GM12878 (cell line): ENCODE measurements around the gene ARX. TPM values are rescaled to one million over a fixed set of nuclear protein-coding genes. Genes with fewer than 3 reads are reported as not detected.

Experiments used
- ATAC-seq: fragments of 200-7000 bp; cut with Tn5 transposase; 3 replicates; pipeline ENCODE4 v1.9.1; 2020; ENCODE audit warnings: mild to moderate bottlenecking, moderate library complexity
- Bru-seq: library from RNA; stranded (reverse); fragments of 400-500 nt; gene quantifications from one replicate; lab custom pipeline; 2021; lab: Mats Ljungman, UMichigan
- BruChase-seq, 2 experiments: library from RNA; stranded (reverse); fragments of 400-500 nt; gene quantifications; one replicate each; lab custom pipeline; 2021; lab: Mats Ljungman, UMichigan
- BruUV-seq: library from RNA; stranded (reverse); fragments of 400-500 nt; replicated peaks from 2 replicates; lab custom pipeline; 2021; lab: Mats Ljungman, UMichigan
- CTCF ChIA-PET: fragments of 300-600 bp; sonication (Branson Sonifier 250); formaldehyde crosslinking; extraction: SDS; loops from one replicate; lab custom pipeline; 2021; ENCODE audit warnings: inconsistent platforms; lab: Yijun Ruan, JAX
- POLR2A ChIA-PET: fragments of 350-600 bp; formaldehyde crosslinking; extraction: SDS; loops from one replicate; lab custom pipeline; 2021; ENCODE audit warnings: inconsistent platforms; lab: Charles Lee
- RAD21 ChIA-PET: fragments of 300-600 bp; sonication (Branson Sonifier 250); formaldehyde crosslinking; loops from one replicate; lab custom pipeline; 2023; ENCODE audit warnings: antibody characterized with exemption; ENCODE audit not compliant: unreplicated experiment; lab: Charles Lee
- SMC1A ChIA-PET: fragments of 300-600 bp; sonication (Branson Sonifier 250); formaldehyde crosslinking; loops from one replicate; lab custom pipeline; 2023; ENCODE audit not compliant: unreplicated experiment, uncharacterized antibody; lab: Charles Lee
- DNase-seq: peaks from one replicate; pipeline ENCODE4 v3.0.0-alpha.2; 2011; ENCODE audit warnings: low read depth, low spot score
- FAIRE-seq: peaks from 3 replicates; lab custom pipeline; 2011; peaks lifted over from hg19 to GRCh38; lab: Jason Lieb, UNC
- H2AFZ ChIP-seq: 2 replicates; pipeline ENCODE4 v1.6.0; 2011; ENCODE audit warnings: low read depth, low read length, control low read depth; ENCODE audit not compliant: control insufficient read depth
- H3K27ac ChIP-seq: 2 replicates; pipeline ENCODE4 v1.5.1; 2011; ENCODE audit warnings: control low read depth; ENCODE audit not compliant: control insufficient read depth, insufficient read depth
- H3K27me3 ChIP-seq, 2 experiments: replicated peaks in 1 of 2; 2 replicates each; pipeline versions ENCODE4 v1.6.0 to v1.6.1; 2011; ENCODE audit warnings: low read length in 1 of 2; ENCODE audit not compliant: control insufficient read depth in 2 of 2, insufficient read depth in 2 of 2
- H3K36me3 ChIP-seq, 2 experiments: 2 replicates each; pipeline ENCODE4 v1.5.1; 2011; ENCODE audit warnings: low read length in 1 of 2; ENCODE audit not compliant: control insufficient read depth in 2 of 2, insufficient read depth in 2 of 2
- H3K4me1 ChIP-seq: 2 replicates; pipeline ENCODE4 v1.6.1; 2011; ENCODE audit warnings: mild to moderate bottlenecking, low read length, moderate library complexity, mixed read lengths; ENCODE audit not compliant: control insufficient read depth, insufficient read depth
- H3K4me2 ChIP-seq: 2 replicates; pipeline ENCODE4 v1.6.0; 2011; ENCODE audit warnings: control low read depth; ENCODE audit not compliant: control insufficient read depth, insufficient read depth
- H3K4me3 ChIP-seq: fragments of 200-600 bp; sonication (generic); 2 replicates; pipeline ENCODE4 v1.5.1; 2016
- H3K79me2 ChIP-seq: 2 replicates; pipeline ENCODE4 v1.6.0; 2011; ENCODE audit warnings: low read length; ENCODE audit not compliant: control insufficient read depth, insufficient read depth
- H3K9ac ChIP-seq: 2 replicates; pipeline ENCODE4 v1.8.0; 2011; ENCODE audit warnings: low read length, control low read depth, mixed read lengths; ENCODE audit not compliant: control insufficient read depth, insufficient read depth
- H3K9me3 ChIP-seq: replicated peaks from 3 replicates; pipeline ENCODE4 v1.5.1; 2011; ENCODE audit warnings: mild to moderate bottlenecking, low read length; ENCODE audit not compliant: control insufficient read depth, insufficient read depth
- H4K20me1 ChIP-seq: 2 replicates; pipeline ENCODE4 v1.6.0; 2011; ENCODE audit not compliant: control insufficient read depth, insufficient read depth
- CHD2 ChIP-seq: IDR thresholded peaks from 2 replicates; pipeline ENCODE4 v1.6.1; 2011; ENCODE audit warnings: low read depth, low read length, improper control_type of control experiment, borderline replicate concordance
- EGR1 ChIP-seq, 2 experiments: IDR thresholded peaks; 1 replicate in 1 of 2; 2 replicates in 1 of 2; pipeline ENCODE4 v1.6.1; 2011 to 2012; ENCODE audit warnings: low read depth in 2 of 2, low read length in 2 of 2, borderline replicate concordance in 1 of 2, mild to moderate bottlenecking in 1 of 2, moderate library complexity in 1 of 2
- USF1 ChIP-seq: IDR thresholded peaks from 2 replicates; pipeline ENCODE4 v1.6.1; 2011; ENCODE audit warnings: borderline replicate concordance, low read depth, mild to moderate bottlenecking, moderate library complexity, mixed read lengths, low read length; ENCODE audit not compliant: insufficient read depth; ENCODE audit errors: extremely low read length
- WGBS: methylation state at CpG from one replicate; pipeline ENCODE4 v1.1.6; 2016; ENCODE audit warnings: low lambda C conversion rate; ENCODE audit not compliant: insufficient replicate concordance, insufficient coverage; ENCODE audit errors: missing lambda C conversion rate; 5-methylcytosine and 5-hydroxymethylcytosine counted together
- in situ Hi-C: fragments of 300-500 bp; cut with MboI; formaldehyde crosslinking; loops from 9 replicates; pipeline ENCODE4 v1.14.3; 2018; ENCODE audit warnings: mixed read lengths
- intact Hi-C: fragments of 100-400 bp; cut with micrococcal nuclease; formaldehyde crosslinking; loops from one replicate; pipeline ENCODE4 v1.14.2; 2022; ENCODE audit not compliant: unreplicated experiment
- long read RNA-seq, 2 experiments: library from polyadenylated mRNA; unstranded; transcript quantifications; one replicate each; pipeline ENCODE4 v2.0.0, GENCODE V29; 2019 to 2020
- polyA minus RNA-seq, 3 experiments: library from RNA; depleted of rRNA, polyadenylated mRNA; stranded (reverse); fragments of >200 nt; gene quantifications; 2 replicates each; pipeline ENCODE4 v1.2.3, GENCODE V29; 2011
- polyA plus RNA-seq, 11 experiments: library from polyadenylated mRNA; depleted of rRNA in 4 of 11; unstranded in 6 of 11; stranded (reverse) in 5 of 11; fragments of >200 nt; fragmentation: Nextera tagmentation in 4 of 11; fragmentation: Illumina TruSeq in 1 of 11; extraction: Ambion mirVana in 4 of 11; extraction: Trizol in 1 of 11; gene quantifications; 1 replicate in 1 of 11; 2 replicates in 10 of 11; pipeline versions ENCODE4 v1.2.1 to v1.2.3, GENCODE V29; 2011 to 2016; ENCODE audit warnings: inconsistent platforms in 2 of 11, missing spikeins in 2 of 11, low read depth in 1 of 11
- total RNA-seq, 4 experiments: library from RNA; depleted of rRNA in 3 of 4; stranded (reverse); fragments of >200 nt in 3 of 4; fragmentation: Illumina TruSeq in 1 of 4; extraction: Trizol in 1 of 4; gene quantifications; 2 replicates each; pipeline versions ENCODE4 v1.2.1 to v1.2.3, GENCODE V29; 2013 to 2021

Gene ARX
- not detected in 2 replicates for total RNA-seq (2013; cell fraction: nucleolus; rRNA removed)
- total RNA-seq (2014; rRNA removed) (not detected in 2 replicates), total RNA-seq (2014; rRNA removed; fragmentation: Illumina TruSeq; extraction: Trizol) (not detected in 2 replicates), total RNA-seq (2021) (not detected in 2 replicates), polyA plus RNA-seq (2011; rRNA removed) (not detected in 2 replicates), polyA plus RNA-seq (2014; fragmentation: Illumina TruSeq; extraction: Trizol) (not detected in 2 replicates), polyA plus RNA-seq (2014; fragmentation: Nextera tagmentation; extraction: Ambion mirVana) (not detected), polyA plus RNA-seq (2014; rRNA removed) (0.03 TPM in 1 of 2 replicates, not detected in the other), polyA plus RNA-seq (2016; fragmentation: Nextera tagmentation; extraction: Ambion mirVana) (not detected), polyA minus RNA-seq (2011; rRNA and poly(A)+ RNA removed) (not detected in 2 replicates), Bru-seq, nascent RNA (not detected), BruChase-seq, experiment 1, labeled RNA remaining after a 6-hour chase (not detected), BruChase-seq, experiment 2, labeled RNA remaining after a 2-hour chase (not detected)
- not detected for polyA plus RNA-seq (2011; ENCODE audit: low read depth)
- polyA plus RNA-seq (2011; cell fraction: cytosol; rRNA removed): not detected in 2 replicates
- not detected in 2 replicates for polyA plus RNA-seq (2011; cell fraction: nucleus; rRNA removed)
- not detected in 2 replicates for polyA plus RNA-seq (2012)
- polyA minus RNA-seq (2011; cell fraction: cytosol; rRNA and poly(A)+ RNA removed): not detected in 2 replicates
- not detected in 2 replicates for polyA minus RNA-seq (2011; cell fraction: nucleus; rRNA and poly(A)+ RNA removed)
- long read RNA-seq, experiment 1: 0 reads
- long read RNA-seq, experiment 2: 0 reads

- Histone ChIP-seq H3K27me3 (peaks cover 3 to 12% of the 10 kb centered on the region in 2 experiments), H3K4me1 (no peaks in the 10 kb centered on the region), H2AFZ (no peak within 1 kb of the TSS), H3K79me2 (no peaks in the 10 kb centered on the region), H3K9me3 (no peaks in the 10 kb centered on the region; the same call in 2 of the 3 replicates), H3K4me2 (no peak within 1 kb of the TSS), H3K36me3 (no peaks in the 10 kb centered on the region), H3K4me3 (no peak within 1 kb of the TSS), H3K9ac (no peak within 1 kb of the TSS), H3K27ac (no peak within 1 kb of the TSS), H4K20me1 (no peaks in the 10 kb centered on the region)
- FAIRE-seq (no peak), ATAC-seq (peak; percentile 69), DNase-seq (no peak)
- 75% methylated on average over 58 of the region's 58 CpGs for WGBS
- TF ChIP-seq CHD2 (no peak), USF1 (peak; percentile 56), EGR1 (IDR thresholded peaks at IDR 0.05; ENCODE audit: borderline replicate concordance in 1 of 2, low read depth in 2 of 2, low read length in 2 of 2) (0 out of 3 replicates have a peak, but pooled peaks of 1 of the 2 experiments have one; percentile 19)
- CTCF ChIA-PET: no interaction called here
- RAD21 ChIA-PET: no interaction called here
- POLR2A ChIA-PET: no interaction called here
- intact Hi-C loops: no loop called here
- in situ Hi-C loops: no loop called here
- SMC1A ChIA-PET: no interaction called here
- BruUV-seq: no TSS peak
Measured at GRCh38 chrX:25015486-25016360, at the start of gene ARX. TSS of gene ARX (minus strand) at chrX:25015965. CDS start at chrX:25015737, 228 bp downstream.
